H9 (cell line): ENCODE data around the gene EEF1G. TPM values are rescaled to one million over a fixed set of nuclear protein-coding genes. Genes with fewer than 3 reads are reported as not detected.

Source experiments
- DNase-seq: peaks from one replicate; pipeline ENCODE4 v3.0.0-alpha.2; 2017
- H2AFZ ChIP-seq: one replicate; pipeline ENCODE4 v1.6.1; 2013; ENCODE audit warnings: mild to moderate bottlenecking, low read length, control low read depth, moderate library complexity
- H2AK5ac ChIP-seq: 2 replicates; pipeline ENCODE4 v1.6.1; 2013; ENCODE audit warnings: low read length, control low read depth, mixed read lengths; ENCODE audit not compliant: insufficient read length
- H2BK120ac ChIP-seq: one replicate; pipeline ENCODE4 v1.6.1; 2013; ENCODE audit warnings: low read depth, mild to moderate bottlenecking, low read length, control low read depth, inconsistent platforms; ENCODE audit not compliant: poor library complexity, severe bottlenecking
- H2BK12ac ChIP-seq: 2 replicates; pipeline ENCODE4 v1.6.1; 2013; ENCODE audit warnings: low read length, control low read depth, mixed read lengths, low read depth; ENCODE audit not compliant: insufficient read length
- H2BK15ac ChIP-seq: 2 replicates; pipeline ENCODE4 v1.6.1; 2013; ENCODE audit warnings: low read depth, low read length, control low read depth
- H2BK20ac ChIP-seq: one replicate; pipeline ENCODE4 v1.6.1; 2013; ENCODE audit warnings: low read depth, mild to moderate bottlenecking, low read length, control low read depth, inconsistent platforms; ENCODE audit not compliant: poor library complexity, severe bottlenecking
- H2BK5ac ChIP-seq: 2 replicates; pipeline ENCODE4 v1.6.1; 2013; ENCODE audit warnings: low read length, control low read depth, mixed read lengths; ENCODE audit not compliant: insufficient read length
- H3K14ac ChIP-seq: 2 replicates; pipeline ENCODE4 v1.6.1; 2013; ENCODE audit warnings: low read length, control low read depth; ENCODE audit not compliant: insufficient read depth
- H3K18ac ChIP-seq: 2 replicates; pipeline ENCODE4 v1.6.1; 2013; ENCODE audit warnings: low read depth, mild to moderate bottlenecking, mixed read lengths, low read length, control low read depth; ENCODE audit not compliant: insufficient read length
- H3K23ac ChIP-seq: 2 replicates; pipeline ENCODE4 v1.6.1; 2013; ENCODE audit warnings: low read length, control low read depth, mixed read lengths, low read depth; ENCODE audit not compliant: insufficient read length
- H3K23me2 ChIP-seq: 2 replicates; pipeline ENCODE4 v1.6.1; 2013; ENCODE audit warnings: low read depth, mild to moderate bottlenecking, mixed read lengths, low read length, control low read depth; ENCODE audit not compliant: insufficient read length, poor library complexity, severe bottlenecking
- H3K27ac ChIP-seq: 2 replicates; pipeline ENCODE4 v1.5.1; 2013; ENCODE audit warnings: low read length, control low read depth, mixed read lengths, low read depth; ENCODE audit not compliant: insufficient read length
- H3K27me3 ChIP-seq: 2 replicates; pipeline ENCODE4 v1.6.1; 2013; ENCODE audit warnings: low read length, control low read depth, inconsistent platforms; ENCODE audit not compliant: insufficient read depth
- H3K4ac ChIP-seq: 2 replicates; pipeline ENCODE4 v1.6.1; 2013; ENCODE audit warnings: low read depth, mild to moderate bottlenecking, control low read depth, inconsistent platforms, low read length, moderate library complexity
- H3K4me1 ChIP-seq: 2 replicates; pipeline ENCODE4 v1.6.1; 2013; ENCODE audit warnings: low read length, control low read depth, inconsistent platforms; ENCODE audit not compliant: insufficient read depth
- H3K4me2 ChIP-seq: 2 replicates; pipeline ENCODE4 v1.6.1; 2013; ENCODE audit warnings: low read length, control low read depth, mixed read lengths; ENCODE audit not compliant: insufficient read length, insufficient read depth
- H3K56ac ChIP-seq: 2 replicates; pipeline ENCODE4 v1.6.1; 2013; ENCODE audit warnings: low read depth, mild to moderate bottlenecking, mixed read lengths, low read length, control low read depth; ENCODE audit not compliant: insufficient read length
- H3K79me1 ChIP-seq: 2 replicates; pipeline ENCODE4 v1.6.1; 2013; ENCODE audit warnings: low read depth, mild to moderate bottlenecking, moderate library complexity, low read length, control low read depth, inconsistent platforms; ENCODE audit not compliant: insufficient read depth, poor library complexity, severe bottlenecking
- H3K79me2 ChIP-seq: 2 replicates; pipeline ENCODE4 v1.6.1; 2013; ENCODE audit warnings: low read length, control low read depth, inconsistent platforms; ENCODE audit not compliant: insufficient read depth
- H3K9ac ChIP-seq: 2 replicates; pipeline ENCODE4 v1.6.1; 2013; ENCODE audit warnings: low read length, control low read depth, mixed read lengths; ENCODE audit not compliant: insufficient read length; ENCODE audit errors: extremely low read depth
- H3K9me3 ChIP-seq: one replicate; pipeline ENCODE4 v1.6.1; 2013; ENCODE audit warnings: low read depth, low read length, inconsistent platforms; ENCODE audit not compliant: control insufficient read depth
- H3T11ph ChIP-seq: one replicate; pipeline ENCODE4 v1.6.1; 2013; ENCODE audit warnings: mild to moderate bottlenecking, low read length, control low read depth, inconsistent platforms
- H4K20me1 ChIP-seq: one replicate; pipeline ENCODE4 v1.6.1; 2013; ENCODE audit not compliant: control insufficient read depth, insufficient read length, insufficient read depth
- H4K5ac ChIP-seq: 2 replicates; pipeline ENCODE4 v1.6.1; 2013; ENCODE audit warnings: low read depth, mild to moderate bottlenecking, mixed read lengths, low read length, control low read depth; ENCODE audit not compliant: insufficient read length
- H4K8ac ChIP-seq: replicated peaks from 2 replicates; pipeline ENCODE4 v1.6.1; 2013; ENCODE audit warnings: low read length, control low read depth, mixed read lengths, low read depth; ENCODE audit not compliant: insufficient read length
- H4K91ac ChIP-seq: 2 replicates; pipeline ENCODE4 v1.6.1; 2013; ENCODE audit warnings: low read depth, mild to moderate bottlenecking, moderate library complexity, mixed read lengths, low read length, control low read depth; ENCODE audit not compliant: insufficient read length
- H3K27ac Mint-ChIP-seq, 3 experiments: 2 replicates in 2 of 3; 3 replicates in 1 of 3; pipeline ENCODE4 v1.8.0; 2020 to 2021; ENCODE audit warnings: mixed read lengths in 3 of 3, mild to moderate bottlenecking in 1 of 3, moderate library complexity in 1 of 3
- H3K27me3 Mint-ChIP-seq: 2 replicates; pipeline ENCODE4 v1.8.0; 2021; ENCODE audit warnings: low read depth, mild to moderate bottlenecking, moderate library complexity, mixed read lengths
- H3K36me3 Mint-ChIP-seq, 3 experiments: 2 replicates in 2 of 3; 3 replicates in 1 of 3; pipeline ENCODE4 v1.8.0; 2020 to 2021; ENCODE audit warnings: low read depth in 3 of 3, mixed read lengths in 3 of 3; ENCODE audit not compliant: insufficient read depth in 1 of 3
- H3K4me1 Mint-ChIP-seq, 2 experiments: 2 replicates each; pipeline ENCODE4 v1.8.0; 2020; ENCODE audit warnings: mixed read lengths in 2 of 2
- H3K4me3 Mint-ChIP-seq, 2 experiments: 2 replicates in 1 of 2; 3 replicates in 1 of 2; pipeline ENCODE4 v1.8.0; 2020 to 2021; ENCODE audit warnings: mild to moderate bottlenecking in 2 of 2, mixed read lengths in 2 of 2, moderate library complexity in 1 of 2
- H3K9me3 Mint-ChIP-seq, 2 experiments: 2 replicates in 1 of 2; 3 replicates in 1 of 2; pipeline ENCODE4 v1.8.0; 2020; ENCODE audit warnings: mild to moderate bottlenecking in 2 of 2, mixed read lengths in 2 of 2, moderate library complexity in 1 of 2
- CTCF ChIP-seq: fragments of 200-600 bp; sonication (generic); conservative IDR thresholded peaks from 3 replicates; pipeline ENCODE4 v1.8.0; 2021; ENCODE audit warnings: antibody characterized with exemption, mild to moderate bottlenecking
- WGBS: extraction: QIAGEN DNeasy Blood & Tissue Kit; methylation state at CpG from one replicate; pipeline ENCODE4 v1.1.7; 2013; ENCODE audit warnings: missing lambda C conversion rate, low lambda C conversion rate, mixed read lengths; ENCODE audit not compliant: insufficient read length; ENCODE audit errors: extremely low coverage; 5-methylcytosine and 5-hydroxymethylcytosine counted together
- total RNA-seq: library from RNA; stranded (reverse); gene quantifications from 2 replicates; pipeline ENCODE4 v1.2.1, GENCODE V29; 2021

The EEF1G gene
- total RNA-seq, 1 experiment from 2014 or later = 1,790 TPM

- Histone ChIP-seq H3K14ac (peak overlapping the region; percentile 33; the same call in 1 of the 2 replicates), H3K23ac (no peak overlapping the region), H4K20me1 (peaks cover 2% of the 10 kb centered on the region), H4K91ac (no peak overlapping the region), H3K27me3 (peaks cover 53% of the 10 kb centered on the region), H3T11ph (no peak overlapping the region), H2BK5ac (no peak overlapping the region), H3K79me2 (no peaks in the 10 kb centered on the region), H3K4ac (no peak overlapping the region), H3K23me2 (peaks cover 26% of the 10 kb centered on the region), H2AK5ac (no peak overlapping the region), H3K18ac (peak overlapping the region; percentile 24), H4K5ac (no peak overlapping the region), H3K9ac (no peak overlapping the region), H3K4me1 (no peaks in the 10 kb centered on the region; the same call in 1 of the 2 replicates), H3K9me3 (no peaks in the 10 kb centered on the region), H3K79me1 (no peaks in the 10 kb centered on the region), H3K27ac (no peak overlapping the region), H2BK120ac (no peak overlapping the region), H3K56ac (no peak overlapping the region), H3K4me2 (peak overlapping the region; percentile 66), H2BK20ac (no peak overlapping the region), H4K8ac (no peak overlapping the region), H2BK15ac (no peak overlapping the region), H2BK12ac (no peak overlapping the region), H2AFZ (no peak overlapping the region)
- DNase-seq = no peak
- Mint-ChIP-seq H3K27me3 (peaks cover 80% of the 10 kb centered on the region), H3K9me3 (no peaks in the 10 kb centered on the region; a peak in 2 of 5 replicates), H3K36me3 (no peaks in the 10 kb centered on the region; a peak in 1 of 7 replicates), H3K4me1 (peaks cover 35 to 59% of the 10 kb centered on the region in 2 experiments), H3K27ac (peak overlapping the region in 1 of 3 experiments; percentile 49; a peak in 1 of 7 replicates), H3K4me3 (peak overlapping the region; percentile 81 to 92)
- TF ChIP-seq CTCF = no peak
- WGBS = no CpG with 5 or more reads among the region's 32 CpGs
These were observed 28.9 kb downstream of the EEF1G start for GRCh38 chr11:62544581-62545436.
